RWPE1 (cell line): Measurements from ENCODE around the gene VGLL4.

Source experiments
- CTCF ChIA-PET: fragments of 350-600 bp; sonication (Branson Sonifier 250); formaldehyde crosslinking; extraction: SDS; loops from one replicate; lab custom pipeline; 2021; lab: Yijun Ruan, JAX
- POLR2A ChIA-PET: fragments of 400-600 bp; formaldehyde crosslinking; extraction: SDS; loops from one replicate; lab custom pipeline; 2020; ENCODE audit warnings: antibody characterized with exemption; ENCODE audit not compliant: low non-redundant PET; lab: Yijun Ruan, JAX
- DNase-seq: peaks from one replicate; pipeline ENCODE4 v3.0.0; 2012; ENCODE audit warnings: low spot score
- H3K27ac ChIP-seq: fragments of 450-650 bp; 2 replicates; pipeline ENCODE4 v1.5.1; 2017
- TF ChIP-seq, protein P1 (sequence below): fragments of 450-650 bp; conservative IDR thresholded peaks from 2 replicates; pipeline ENCODE4 v1.5.1; 2017; ENCODE audit warnings: low read depth, mild to moderate bottlenecking

VGLL4 gene

DNA sequence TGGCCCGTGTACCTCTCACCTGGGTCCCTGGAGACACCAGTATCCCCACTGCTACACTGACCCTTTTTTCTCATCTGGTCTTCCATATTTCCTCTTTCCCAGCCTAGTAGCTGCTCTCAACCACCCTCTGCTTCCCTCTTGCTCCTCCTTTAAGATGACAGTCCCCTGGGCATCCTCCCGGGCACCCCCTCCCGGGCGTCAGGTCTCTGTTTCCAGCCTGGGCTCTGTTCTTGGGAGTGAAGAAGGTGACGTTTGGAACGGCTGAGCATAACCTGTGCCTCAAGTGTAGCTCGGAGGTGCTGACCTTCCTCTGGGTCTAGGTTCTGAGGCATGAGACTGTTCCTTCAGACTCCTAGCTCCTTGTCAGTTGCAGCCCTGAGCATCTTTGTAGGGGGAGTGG lies 101.2 kb downstream of the VGLL4 start:
- peak overlapping the region; percentile 19; the same call in 1 of the 2 replicates for H3K27ac ChIP-seq
- no peak for DNase-seq
- TF ChIP-seq, protein P1, sequence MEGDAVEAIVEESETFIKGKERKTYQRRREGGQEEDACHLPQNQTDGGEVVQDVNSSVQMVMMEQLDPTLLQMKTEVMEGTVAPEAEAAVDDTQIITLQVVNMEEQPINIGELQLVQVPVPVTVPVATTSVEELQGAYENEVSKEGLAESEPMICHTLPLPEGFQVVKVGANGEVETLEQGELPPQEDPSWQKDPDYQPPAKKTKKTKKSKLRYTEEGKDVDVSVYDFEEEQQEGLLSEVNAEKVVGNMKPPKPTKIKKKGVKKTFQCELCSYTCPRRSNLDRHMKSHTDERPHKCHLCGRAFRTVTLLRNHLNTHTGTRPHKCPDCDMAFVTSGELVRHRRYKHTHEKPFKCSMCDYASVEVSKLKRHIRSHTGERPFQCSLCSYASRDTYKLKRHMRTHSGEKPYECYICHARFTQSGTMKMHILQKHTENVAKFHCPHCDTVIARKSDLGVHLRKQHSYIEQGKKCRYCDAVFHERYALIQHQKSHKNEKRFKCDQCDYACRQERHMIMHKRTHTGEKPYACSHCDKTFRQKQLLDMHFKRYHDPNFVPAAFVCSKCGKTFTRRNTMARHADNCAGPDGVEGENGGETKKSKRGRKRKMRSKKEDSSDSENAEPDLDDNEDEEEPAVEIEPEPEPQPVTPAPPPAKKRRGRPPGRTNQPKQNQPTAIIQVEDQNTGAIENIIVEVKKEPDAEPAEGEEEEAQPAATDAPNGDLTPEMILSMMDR: no peak
- ChIA-PET CTCF (interaction anchor here (0.6 kb wide), 1 partner anchor 633 kb away, joined by 3 read pairs; no protein-coding TSS in a partner anchor), POLR2A (no interaction called here)

GRCh38 chr3:11541321-11542303 lies 102.1 kb downstream of the VGLL4 start:
- peak overlapping the region; percentile 19; the same call in 1 of the 2 replicates for H3K27ac ChIP-seq
- no peak for DNase-seq
- CTCF ChIA-PET: interaction anchor here (0.6 kb wide), 1 partner anchor 634 kb away, joined by 3 read pairs; no protein-coding TSS in a partner anchor

DNA sequence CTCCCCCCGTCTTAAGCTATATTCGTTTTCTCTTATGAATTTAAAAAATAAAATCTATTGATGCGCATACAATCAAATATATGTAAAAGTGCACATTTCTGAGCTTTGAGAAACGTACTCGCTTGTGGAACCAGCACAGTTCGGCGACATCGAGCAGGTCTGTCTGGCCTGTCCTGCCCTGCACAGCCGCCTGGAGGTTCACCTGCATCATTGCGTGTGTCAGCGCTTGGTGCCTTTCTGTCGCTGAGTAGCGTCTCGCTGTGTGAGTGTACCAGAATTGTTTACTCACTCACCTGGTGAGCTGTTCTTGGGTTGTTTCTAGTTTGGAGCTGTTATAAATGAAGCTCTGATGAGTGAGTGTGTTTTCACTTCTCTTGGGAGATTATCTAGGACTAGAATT lies 104.0 kb downstream of the VGLL4 start:
- TF ChIP-seq, protein P1: no peak
- no peak overlapping the region for H3K27ac ChIP-seq
- DNase-seq: no peak
- POLR2A ChIA-PET: no interaction called here
- CTCF ChIA-PET: no interaction called here

More at GRCh38 chr3:11541321-11542303, 102.1 kb downstream of the VGLL4 start:
- POLR2A ChIA-PET: no interaction called here
- TF ChIP-seq, protein P1: no peak

- POLR2A ChIA-PET: no interaction called here
- CTCF ChIA-PET: no interaction called here
- TF ChIP-seq, protein P1: no peak
- DNase-seq: no peak
- H3K27ac ChIP-seq: no peak overlapping the region
Observed at GRCh38 chr3:11539218-11539617, 104.5 kb downstream of the VGLL4 start.

DNA sequence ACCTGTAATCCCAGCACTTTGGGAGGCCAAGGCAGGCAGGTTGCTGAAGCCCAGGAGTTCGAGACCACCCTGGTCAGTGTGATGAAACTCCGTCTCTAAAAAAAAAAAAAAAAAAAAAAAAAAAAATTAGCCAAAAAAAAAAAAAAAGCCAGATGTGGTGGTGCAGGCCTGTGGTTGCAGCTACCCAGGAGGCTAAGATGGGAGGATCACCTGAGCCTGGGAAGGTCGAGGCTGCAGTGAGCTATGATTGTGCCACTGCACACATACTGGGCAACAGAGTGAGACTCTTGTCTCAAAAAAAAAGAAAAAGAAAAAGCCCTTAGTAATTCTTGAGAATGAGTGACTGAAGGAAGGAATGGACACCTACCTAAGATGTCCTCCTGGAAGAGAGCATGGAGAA lies 105.1 kb downstream of the VGLL4 start:
- H3K27ac ChIP-seq: no peak overlapping the region

DNA sequence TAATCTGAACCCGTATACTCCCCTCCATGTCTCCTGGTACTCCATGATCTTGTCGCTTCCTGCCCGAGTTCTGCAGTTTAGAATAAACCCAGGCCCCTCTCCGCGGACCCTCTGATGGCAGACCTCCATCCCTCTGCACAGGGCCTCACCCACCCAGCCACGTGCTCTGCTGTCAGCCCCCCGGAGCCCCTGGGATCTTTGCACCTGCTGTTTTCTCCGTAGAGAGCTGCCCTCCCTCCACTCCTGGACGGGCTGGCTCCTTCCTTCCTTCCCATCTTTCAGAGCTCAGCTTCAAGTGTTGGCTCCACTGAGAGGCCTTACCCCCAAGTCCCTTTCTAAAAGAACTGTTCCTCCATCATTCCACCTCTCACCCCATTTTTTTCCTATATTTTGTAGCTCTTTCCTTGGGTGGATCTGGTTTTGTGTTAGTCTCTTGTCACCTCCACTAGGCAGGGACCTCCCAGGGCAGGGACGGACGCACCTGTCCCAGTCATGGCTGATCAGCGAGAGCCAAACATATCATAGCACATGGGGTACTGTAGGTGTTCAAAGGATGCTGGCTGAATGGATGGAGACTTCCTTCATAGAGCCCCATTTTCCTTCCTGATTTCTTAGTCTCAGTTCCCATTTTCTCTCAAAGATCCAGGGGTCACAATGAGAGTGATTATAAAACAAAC lies 106.6 kb downstream of the VGLL4 start:
- TF ChIP-seq, protein P1: no peak
- ChIA-PET CTCF (interaction anchor here (0.6 to 0.7 kb wide), 2 partner anchors 9 to 180 kb away, joined by 4 to 6 read pairs; no protein-coding TSS in a partner anchor), POLR2A (no interaction called here)
- no peak overlapping the region for H3K27ac ChIP-seq
- no peak for DNase-seq

More for the DNA sequence above, 105.1 kb downstream of the VGLL4 start:
- DNase-seq: no peak
- TF ChIP-seq, protein P1: no peak
- CTCF ChIA-PET: no interaction called here
- POLR2A ChIA-PET: no interaction called here
